WTC11 (cell line): ENCODE data around the gene C11orf52.

Source experiments
- CTCF ChIP-seq: fragments of 200-600 bp; IDR thresholded peaks from 2 replicates; pipeline ENCODE4 v1.8.0; 2022; ENCODE audit warnings: antibody characterized with exemption
- E2F4 ChIP-seq: sonication (generic); formaldehyde crosslinking; IDR thresholded peaks from 2 replicates; pipeline ENCODE4 v1.8.1; 2022; ENCODE audit warnings: low read depth, mild to moderate bottlenecking, moderate library complexity, missing genetic modification reagents, borderline replicate concordance
- ERG ChIP-seq: fragments of 250-450 bp; sonication (Bioruptor Pico); IDR thresholded peaks from 2 replicates; pipeline ENCODE4 v1.8.0; 2021; ENCODE audit warnings: mild to moderate bottlenecking
- FOXK1 ChIP-seq: sonication (generic); formaldehyde crosslinking; IDR thresholded peaks from 2 replicates; pipeline ENCODE4 v1.8.0; 2022; ENCODE audit warnings: mild to moderate bottlenecking, moderate library complexity, missing genetic modification reagents
- HMGXB4 ChIP-seq: sonication (generic); formaldehyde crosslinking; IDR thresholded peaks from 2 replicates; pipeline ENCODE4 v1.8.1; 2023; ENCODE audit warnings: mild to moderate bottlenecking, moderate library complexity, missing genetic modification reagents
- JUN ChIP-seq: sonication (generic); formaldehyde crosslinking; IDR thresholded peaks from 2 replicates; pipeline ENCODE4 v1.8.0; 2023; ENCODE audit warnings: mild to moderate bottlenecking, missing genetic modification reagents
- MAX ChIP-seq: sonication (generic); formaldehyde crosslinking; IDR thresholded peaks from 2 replicates; pipeline ENCODE4 v1.8.0; 2022; ENCODE audit warnings: mild to moderate bottlenecking, missing genetic modification reagents
- NR1H2 ChIP-seq: sonication (generic); formaldehyde crosslinking; IDR thresholded peaks from 2 replicates; pipeline ENCODE4 v1.9.0; 2021; ENCODE audit warnings: mild to moderate bottlenecking, moderate library complexity, missing genetic modification reagents
- NR2C2 ChIP-seq: sonication (generic); formaldehyde crosslinking; IDR thresholded peaks from 2 replicates; pipeline ENCODE4 v1.8.0; 2022; ENCODE audit warnings: mild to moderate bottlenecking, missing genetic modification reagents
- USF2 ChIP-seq: sonication (generic); formaldehyde crosslinking; IDR thresholded peaks from 2 replicates; pipeline ENCODE4 v1.8.1; 2023; ENCODE audit warnings: mild to moderate bottlenecking, missing genetic modification reagents, moderate library complexity
- ZNF281 ChIP-seq: sonication (generic); formaldehyde crosslinking; IDR thresholded peaks from 2 replicates; pipeline ENCODE4 v1.8.0; 2023; ENCODE audit warnings: mild to moderate bottlenecking, missing genetic modification reagents
- ZNF425 ChIP-seq: fragments of 250-450 bp; sonication (Bioruptor Pico); conservative IDR thresholded peaks from 2 replicates; pipeline ENCODE4 v1.9.0; 2021; ENCODE audit warnings: mild to moderate bottlenecking

- TF ChIP-seq CTCF (no peak), NR2C2 (no peak), NR1H2 (CRISPR knock-in tag) (no peak), E2F4 (CRISPR knock-in tag) (no peak), USF2 (no peak), HMGXB4 (CRISPR knock-in tag) (no peak), ZNF425 (CRISPR knock-in tag) (no peak), MAX (CRISPR knock-in tag) (no peak), JUN (CRISPR knock-in tag) (no peak), ZNF281 (CRISPR knock-in tag) (no peak), ERG (CRISPR knock-in tag) (no peak), FOXK1 (CRISPR knock-in tag) (no peak)
These were observed 26.5 kb downstream of the C11orf52 start for GRCh38 chr11:111945198-111945597.
